Lower leg skin (tissue), 3 donors: Measurements from ENCODE around the gene HOXA5.

Source experiments
- POLR2A ChIP-seq, 2 donors: fragments of 450-650 bp; IDR thresholded peaks; one replicate each; pipeline ENCODE4 v1.6.1; 2016 to 2017; ENCODE audit warnings: antibody characterized with exemption in 2 of 2, mild to moderate bottlenecking in 1 of 2, moderate library complexity in 1 of 2
- TF ChIP-seq, protein P1 (sequence below), 3 donors: fragments of 450-650 bp; IDR thresholded peaks; one replicate each; pipeline ENCODE4 v1.5.1; 2016; ENCODE audit warnings: antibody characterized with exemption in 3 of 3, mild to moderate bottlenecking in 3 of 3, moderate library complexity in 2 of 3

DNA sequence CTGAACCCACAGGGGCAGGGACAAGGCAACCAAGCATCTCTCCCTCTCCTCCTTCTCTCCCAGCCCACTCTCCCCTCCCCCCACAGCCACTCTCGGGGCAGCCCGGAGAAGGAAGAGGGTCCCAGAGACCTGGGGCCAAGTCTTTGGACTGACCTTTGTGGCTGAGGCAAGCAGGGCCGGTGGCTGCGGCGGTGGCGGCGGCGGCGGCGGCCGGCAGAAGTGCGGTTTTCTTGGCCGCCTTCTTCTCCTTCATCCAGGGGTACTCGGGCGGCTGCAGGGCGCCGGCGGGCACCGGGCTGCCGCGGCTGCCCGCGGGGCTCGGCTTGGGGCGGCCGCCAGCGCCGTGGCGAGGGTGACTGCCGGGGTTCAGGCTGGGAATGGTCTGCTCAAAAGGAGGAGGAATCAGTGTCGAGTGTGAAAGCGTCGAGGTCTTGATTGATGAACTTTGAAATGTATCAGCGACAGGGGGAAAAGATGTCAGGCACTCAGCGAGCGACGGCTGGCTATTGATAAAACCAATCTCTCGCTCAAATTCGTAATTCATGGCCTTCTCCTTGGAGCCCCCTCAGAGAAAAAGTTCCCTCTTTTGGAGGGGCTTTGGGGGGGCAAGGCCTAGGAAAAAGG lies 41.4 kb downstream of the HOXA5 start:
- no peak for TF ChIP-seq POLR2A (IDR thresholded peaks at IDR 0.05)
- TF ChIP-seq, protein P1, sequence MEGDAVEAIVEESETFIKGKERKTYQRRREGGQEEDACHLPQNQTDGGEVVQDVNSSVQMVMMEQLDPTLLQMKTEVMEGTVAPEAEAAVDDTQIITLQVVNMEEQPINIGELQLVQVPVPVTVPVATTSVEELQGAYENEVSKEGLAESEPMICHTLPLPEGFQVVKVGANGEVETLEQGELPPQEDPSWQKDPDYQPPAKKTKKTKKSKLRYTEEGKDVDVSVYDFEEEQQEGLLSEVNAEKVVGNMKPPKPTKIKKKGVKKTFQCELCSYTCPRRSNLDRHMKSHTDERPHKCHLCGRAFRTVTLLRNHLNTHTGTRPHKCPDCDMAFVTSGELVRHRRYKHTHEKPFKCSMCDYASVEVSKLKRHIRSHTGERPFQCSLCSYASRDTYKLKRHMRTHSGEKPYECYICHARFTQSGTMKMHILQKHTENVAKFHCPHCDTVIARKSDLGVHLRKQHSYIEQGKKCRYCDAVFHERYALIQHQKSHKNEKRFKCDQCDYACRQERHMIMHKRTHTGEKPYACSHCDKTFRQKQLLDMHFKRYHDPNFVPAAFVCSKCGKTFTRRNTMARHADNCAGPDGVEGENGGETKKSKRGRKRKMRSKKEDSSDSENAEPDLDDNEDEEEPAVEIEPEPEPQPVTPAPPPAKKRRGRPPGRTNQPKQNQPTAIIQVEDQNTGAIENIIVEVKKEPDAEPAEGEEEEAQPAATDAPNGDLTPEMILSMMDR (IDR thresholded peaks at IDR 0.05): no peak
